Measurements from ENCODE around the gene NRL. TPM values are rescaled to one million over a fixed set of nuclear protein-coding genes. Genes with fewer than 3 reads are reported as not detected.

NRL gene
- total and polyA plus RNA-seq, 10 of the 15 experiments (the other 5 are each of a cell fraction or from before 2014, with no cell fraction given), result 0.11 to 4.4 (median 2.2) TPM

DNA sequence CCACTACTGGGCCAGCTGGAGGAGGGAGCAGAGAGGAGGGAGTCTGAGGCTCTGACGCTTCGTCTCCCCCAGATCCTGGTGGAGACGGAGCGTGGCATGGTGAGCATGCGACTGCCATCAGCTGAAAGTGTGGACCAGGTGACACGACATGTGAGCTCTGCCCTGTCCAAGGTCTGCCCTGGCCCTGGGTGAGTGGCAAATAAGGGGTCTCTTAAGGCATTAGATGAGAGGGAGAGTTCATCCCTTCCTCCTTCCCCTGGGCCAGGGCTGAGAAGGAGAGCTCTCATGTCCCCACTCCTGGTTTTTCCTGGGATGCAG lies 60.5 kb downstream of the NRL start:
- H2AFZ ChIP-seq (ENCODE audit: control insufficient read depth, low read depth, low read length), result no peak overlapping the region
- ChIA-PET RAD21 (ENCODE audit: unreplicated experiment) (interaction anchor here (1.0 kb wide), 2 partner anchors 39 to 55 kb away, joined by 4 to 8 read pairs; no protein-coding TSS in a partner anchor), CTCF (interaction anchor here (0.8 to 6.3 kb wide), 3 partner anchors 38 to 60 kb away, joined by 3 to 197 read pairs (median 5); partner anchors contain the start of genes DCAF11, NRL and PCK2), SMC1A (ENCODE audit: uncharacterized antibody, unreplicated experiment) (interaction anchor here (1.1 to 1.3 kb wide), 2 partner anchors 18 to 36 kb away, joined by 3 read pairs; no protein-coding TSS in a partner anchor), POLR2A (interaction anchor here (1.0 kb wide), 1 partner anchor 39 kb away, joined by 4 read pairs; no protein-coding TSS in a partner anchor)
- no peaks in the 10 kb centered on the region for H3K79me2 ChIP-seq (ENCODE audit: control insufficient read depth, insufficient read depth, low read length)
- H3K4me2 ChIP-seq (ENCODE audit: control insufficient read depth, insufficient read depth), result no peak overlapping the region
- H3K4me1 ChIP-seq (ENCODE audit: control insufficient read depth, insufficient read depth, low read length), result peaks cover 15% of the 10 kb centered on the region
- intact Hi-C loops (cut with micrococcal nuclease; ENCODE audit: unreplicated experiment) (no loop called here), in situ Hi-C loops (cut with MboI) (no loop called here)
- no peaks in the 10 kb centered on the region for H4K20me1 ChIP-seq (ENCODE audit: control insufficient read depth, insufficient read depth)
- FAIRE-seq (no peak), ATAC-seq (no peak), DNase-seq (ENCODE audit: low read depth, low spot score) (no peak)
- BruUV-seq (replicated peaks), result no TSS peak
- no peak for TF ChIP-seq MTA3 (IDR thresholded peaks at IDR 0.05; ENCODE audit: borderline replicate concordance, low read length)
- no peak for TF ChIP-seq ATF3 (IDR thresholded peaks at IDR 0.05; ENCODE audit: borderline replicate concordance, extremely low read depth, low read depth, low read length)
- no peak for TF ChIP-seq NKRF (conservative IDR thresholded peaks at IDR 0.05)
- no peak for TF ChIP-seq FOXK2 (IDR thresholded peaks at IDR 0.05)
- TF ChIP-seq NFXL1 (IDR thresholded peaks at IDR 0.05; ENCODE audit: borderline replicate concordance), result no peak
- no peak for TF ChIP-seq GATAD2B (conservative IDR thresholded peaks at IDR 0.05; ENCODE audit: low read depth)
- TF ChIP-seq, protein P1, sequence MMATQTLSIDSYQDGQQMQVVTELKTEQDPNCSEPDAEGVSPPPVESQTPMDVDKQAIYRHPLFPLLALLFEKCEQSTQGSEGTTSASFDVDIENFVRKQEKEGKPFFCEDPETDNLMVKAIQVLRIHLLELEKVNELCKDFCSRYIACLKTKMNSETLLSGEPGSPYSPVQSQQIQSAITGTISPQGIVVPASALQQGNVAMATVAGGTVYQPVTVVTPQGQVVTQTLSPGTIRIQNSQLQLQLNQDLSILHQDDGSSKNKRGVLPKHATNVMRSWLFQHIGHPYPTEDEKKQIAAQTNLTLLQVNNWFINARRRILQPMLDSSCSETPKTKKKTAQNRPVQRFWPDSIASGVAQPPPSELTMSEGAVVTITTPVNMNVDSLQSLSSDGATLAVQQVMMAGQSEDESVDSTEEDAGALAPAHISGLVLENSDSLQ (IDR thresholded peaks at IDR 0.05), result no peak
- no peak for TF ChIP-seq RELB (IDR thresholded peaks at IDR 0.05; ENCODE audit: low read depth)
- no peak for TF ChIP-seq SREBF2 (IDR thresholded peaks at IDR 0.05; ENCODE audit: low read length)
- TF ChIP-seq ZNF274 (IDR thresholded peaks at IDR 0.05; ENCODE audit: insufficient read depth, insufficient read length), result no peak
- TF ChIP-seq NR2F1 (conservative IDR thresholded peaks at IDR 0.05), result no peak
- no peak for TF ChIP-seq ETV6 (conservative IDR thresholded peaks at IDR 0.05 in 1 of 2, IDR thresholded peaks at IDR 0.05 in 1 of 2; ENCODE audit: borderline replicate concordance in 1 of 2, low read depth in 1 of 2)
- no peak for TF ChIP-seq ZSCAN29 (IDR thresholded peaks at IDR 0.05)
- TF ChIP-seq HDAC2 (IDR thresholded peaks at IDR 0.05), result no peak
- no peak for TF ChIP-seq CTCF (IDR thresholded peaks at IDR 0.05 in 2 of 3, conservative IDR thresholded peaks at IDR 0.05 in 1 of 3; ENCODE audit: control insufficient read depth in 2 of 3, extremely low read depth in 1 of 3, insufficient read depth in 1 of 3, low read depth in 3 of 3, low read length in 3 of 3)
- TF ChIP-seq NFIC (IDR thresholded peaks at IDR 0.05; ENCODE audit: low read depth, low read length), result no peak
- no peaks in the 10 kb centered on the region for H3K36me3 ChIP-seq (ENCODE audit: control insufficient read depth in 2 of 2, insufficient read depth in 2 of 2, low read length in 1 of 2)
- no peak overlapping the region for H3K27ac ChIP-seq (ENCODE audit: control insufficient read depth, insufficient read depth)
- no peak overlapping the region for H3K4me3 ChIP-seq
- H3K9me3 ChIP-seq (replicated peaks; ENCODE audit: control insufficient read depth, insufficient read depth, low read length), result no peaks in the 10 kb centered on the region
- no peak overlapping the region for H3K9ac ChIP-seq (ENCODE audit: control insufficient read depth, insufficient read depth, low read length)
- H3K27me3 ChIP-seq (replicated peaks in 1 of 2; ENCODE audit: control insufficient read depth in 2 of 2, insufficient read depth in 2 of 2, low read length in 1 of 2), result peaks cover 0 to 3% of the 10 kb centered on the region in 2 experiments; a peak in 1 of 4 replicates
- WGBS (ENCODE audit: insufficient coverage, insufficient replicate concordance, low lambda C conversion rate, missing lambda C conversion rate), result 70% methylated on average over 6 of the region's 6 CpGs

Data from GM12878 (cell line).